ENCODE measurements around the gene CREB3L2. TPM values are rescaled to one million over a fixed set of nuclear protein-coding genes. Genes with fewer than 3 reads are reported as not detected.
"Not testable (repeated sequence)": the region's sequence is repeated elsewhere in the genome, so short reads cannot be mapped to it uniquely, and the experiment has no call there.

Gene CREB3L2
- polyA plus RNA-seq, 3 donors: 7.9 to 14.1 (median 11.5) TPM

- 88 to 89% (median 89%) methylated on average over 6 of the region's 6 CpGs for WGBS, 3 donors
- no peak overlapping the region for H3K27ac ChIP-seq (ENCODE audit: low read depth, low read length)
These were observed 20.0 kb upstream of the CREB3L2 start for GRCh38 chr7:138021889-138022288.

- H3K27ac ChIP-seq (ENCODE audit: low read depth, low read length): no peak overlapping the region
- WGBS, 3 donors: 93 to 100% (median 94%) methylated on average over 1 of the region's 1 CpG
These were observed 16.1 kb upstream of the CREB3L2 start for GRCh38 chr7:138017992-138018391.

- H3K27ac ChIP-seq (ENCODE audit: low read depth, low read length): no peak overlapping the region
- WGBS, 3 donors: 91 to 94% (median 93%) methylated on average over 5 of the region's 5 CpGs
These were observed 13.2 kb upstream of the CREB3L2 start for GRCh38 chr7:138015096-138015495.

GRCh38 chr7:138014686-138015085 lies 12.8 kb upstream of the CREB3L2 start:
- H3K27ac ChIP-seq (ENCODE audit: low read depth, low read length): no peak overlapping the region
- WGBS, 3 donors: 79 to 85% (median 81%) methylated on average over 1 of the region's 1 CpG

GRCh38 chr7:138014201-138014600 lies 12.3 kb upstream of the CREB3L2 start:
- WGBS, 3 donors: 83 to 86% (median 85%) methylated on average over 4 of the region's 4 CpGs
- not testable (repeated sequence) for H3K27ac ChIP-seq (ENCODE audit: low read depth, low read length)

- WGBS, 3 donors: 89 to 97% (median 95%) methylated on average over 1 of the region's 1 CpG
- H3K27ac ChIP-seq (ENCODE audit: low read depth, low read length): no peak overlapping the region
These were observed 7.4 kb upstream of the CREB3L2 start for GRCh38 chr7:138009350-138009653.

GRCh38 chr7:138008588-138009349 lies 6.9 kb upstream of the CREB3L2 start:
- 48 to 52% (median 48%) methylated on average over 17 of the region's 17 CpGs for WGBS, 3 donors
- no peak overlapping the region for H3K27ac ChIP-seq (ENCODE audit: low read depth, low read length)

- H3K27ac ChIP-seq (ENCODE audit: low read depth, low read length): no peak overlapping the region
- 89 to 93% (median 91%) methylated on average over 7 of the region's 7 CpGs for WGBS, 3 donors
These were observed 6.2 kb upstream of the CREB3L2 start for GRCh38 chr7:138008019-138008587.

- 66 to 82% (median 81%) methylated on average over 2 of the region's 2 CpGs for WGBS, 3 donors
- H3K27ac ChIP-seq (ENCODE audit: low read depth, low read length): no peak overlapping the region
These were observed 4.2 kb upstream of the CREB3L2 start for GRCh38 chr7:138006106-138006505.

GRCh38 chr7:138004936-138005335 lies 3.0 kb upstream of the CREB3L2 start:
- 64 to 73% (median 70%) methylated on average over 4 of the region's 4 CpGs for WGBS, 3 donors
- H3K27ac ChIP-seq (ENCODE audit: low read depth, low read length): no peak overlapping the region

- WGBS, 3 donors: 84 to 94% (median 87%) methylated on average over 4 of the region's 4 CpGs
These were observed 2.2 kb upstream of the CREB3L2 start for GRCh38 chr7:138004046-138004445.

GRCh38 chr7:138002828-138003189 lies 923 bp upstream of the CREB3L2 start:
- H3K27ac ChIP-seq (ENCODE audit: low read depth, low read length): no peak overlapping the region
- WGBS, 3 donors: 49 to 75% (median 50%) methylated on average over 6 of the region's 6 CpGs

More at GRCh38 chr7:138004046-138004445, 2.2 kb upstream of the CREB3L2 start:
- H3K27ac ChIP-seq (ENCODE audit: low read depth, low read length): no peak overlapping the region

GRCh38 chr7:138002096-138002827 lies 376 bp upstream of the CREB3L2 start:
- H3K27ac ChIP-seq (ENCODE audit: low read depth, low read length): no peak overlapping the region
- WGBS, 3 donors: 2 to 3% (median 3%) methylated on average over 28 of the region's 28 CpGs

GRCh38 chr7:138000081-138000701 lies 1.7 kb downstream of the CREB3L2 start:
- H3K27ac ChIP-seq (ENCODE audit: low read depth, low read length): no peak overlapping the region
- WGBS, 3 donors: 9 to 16% (median 10%) methylated on average over 7 of the region's 7 CpGs

GRCh38 chr7:137999496-138000080 lies 2.3 kb downstream of the CREB3L2 start:
- WGBS, 3 donors: 25 to 35% (median 26%) methylated on average over 4 of the region's 4 CpGs
- H3K27ac ChIP-seq (ENCODE audit: low read depth, low read length): no peak overlapping the region

GRCh38 chr7:137998250-137998649 lies 3.6 kb downstream of the CREB3L2 start:
- H3K27ac ChIP-seq (ENCODE audit: low read depth, low read length): no peak overlapping the region
- 0 to 33% (median 4%) methylated on average over 1 of the region's 1 CpG for WGBS, 3 donors

GRCh38 chr7:137996871-137997270 lies 5.0 kb downstream of the CREB3L2 start:
- H3K27ac ChIP-seq (ENCODE audit: low read depth, low read length): no peak overlapping the region
- WGBS, 3 donors: 35 to 57% (median 45%) methylated on average over 3 of the region's 3 CpGs

GRCh38 chr7:137996386-137996851 lies 5.5 kb downstream of the CREB3L2 start:
- WGBS, 3 donors: 14 to 35% (median 24%) methylated on average over 6 of the region's 6 CpGs
- no peak overlapping the region for H3K27ac ChIP-seq (ENCODE audit: low read depth, low read length)

- 33 to 92% (median 91%) methylated on average over 4 of the region's 4 CpGs for WGBS, 3 donors
- no peak overlapping the region for H3K27ac ChIP-seq (ENCODE audit: low read depth, low read length)
These were observed 7.7 kb downstream of the CREB3L2 start for GRCh38 chr7:137994216-137994615.

Data from adipose tissue (tissue), 3 donors.